Measurements from ENCODE around the gene EHBP1.

DNA sequence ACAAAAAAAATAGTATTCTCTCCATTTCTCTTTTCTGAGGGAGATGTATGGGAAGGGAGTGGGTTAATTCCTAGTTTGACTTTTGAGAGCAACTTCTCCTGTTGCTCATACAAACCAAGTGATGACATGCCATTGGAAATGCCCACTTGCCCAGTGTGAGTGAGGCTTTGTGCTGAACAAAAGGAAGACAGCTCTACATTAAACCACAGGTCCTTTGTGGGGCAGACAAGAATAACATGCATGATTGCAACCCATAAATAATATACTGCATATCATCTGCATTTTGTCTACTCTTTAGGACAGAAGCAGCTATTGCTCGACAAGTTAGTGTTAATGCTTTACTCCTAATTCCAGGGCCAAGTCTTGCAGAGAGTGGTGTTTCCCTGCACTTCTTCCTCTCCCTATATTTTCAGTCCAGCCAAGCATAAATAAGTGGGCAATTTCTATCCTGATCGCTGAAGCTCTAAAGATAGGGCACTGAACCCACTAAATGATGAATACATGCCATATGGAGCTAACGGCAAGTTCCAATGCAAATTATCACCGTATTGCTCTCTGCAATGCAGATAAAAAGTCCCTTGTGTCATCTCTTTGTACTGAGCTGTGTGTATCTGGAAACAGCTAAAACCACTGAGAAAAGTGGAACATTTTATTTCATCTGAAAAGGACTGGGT lies 19.4 kb upstream of the EHBP1 start:
- TF ChIP-seq CTCF (conservative IDR thresholded peaks at IDR 0.05 in 1 of 2, IDR thresholded peaks at IDR 0.05 in 1 of 2; ENCODE audit: low read depth in 1 of 2, low read length in 2 of 2) = no peak
- TF ChIP-seq EZH2 (IDR thresholded peaks at IDR 0.05; ENCODE audit: low read length, missing control alignments) = no peak

All from fibroblast of lung (primary cell).